Measurements from ENCODE around the gene ITPR2.
"Not testable (repeated sequence)": the region's sequence is repeated elsewhere in the genome, so short reads cannot be mapped to it uniquely, and the experiment has no call there.

The ITPR2 gene

DNA sequence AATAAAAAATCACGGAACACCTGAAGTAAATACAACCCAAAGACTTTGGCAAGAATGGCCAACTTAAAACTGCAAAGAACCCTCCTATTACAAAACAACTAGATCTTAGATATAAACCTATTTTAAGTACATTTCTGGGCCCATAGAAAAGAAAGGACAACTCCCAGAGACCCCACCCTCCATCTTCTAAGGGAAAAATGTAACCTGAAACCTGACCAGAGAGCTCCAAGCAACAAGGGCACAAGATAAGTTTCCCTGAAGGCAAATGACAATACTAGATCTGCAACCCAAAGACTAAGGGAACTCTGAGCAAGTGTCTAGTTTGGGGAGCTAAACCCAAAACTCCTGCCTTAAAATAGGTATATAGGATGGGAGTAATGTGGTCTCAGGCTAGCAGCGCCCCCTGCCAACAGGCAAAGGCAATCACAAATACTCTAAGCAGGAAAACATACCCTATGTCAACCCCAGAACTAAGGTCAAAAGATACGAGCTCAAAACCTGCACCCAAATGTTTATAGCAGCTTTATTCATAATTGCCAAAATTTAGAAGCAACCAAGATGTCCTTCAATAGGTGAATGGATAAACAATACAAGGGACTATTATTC, 218.9 kb downstream of the ITPR2 start:
- DNase-seq: no peak

DNA sequence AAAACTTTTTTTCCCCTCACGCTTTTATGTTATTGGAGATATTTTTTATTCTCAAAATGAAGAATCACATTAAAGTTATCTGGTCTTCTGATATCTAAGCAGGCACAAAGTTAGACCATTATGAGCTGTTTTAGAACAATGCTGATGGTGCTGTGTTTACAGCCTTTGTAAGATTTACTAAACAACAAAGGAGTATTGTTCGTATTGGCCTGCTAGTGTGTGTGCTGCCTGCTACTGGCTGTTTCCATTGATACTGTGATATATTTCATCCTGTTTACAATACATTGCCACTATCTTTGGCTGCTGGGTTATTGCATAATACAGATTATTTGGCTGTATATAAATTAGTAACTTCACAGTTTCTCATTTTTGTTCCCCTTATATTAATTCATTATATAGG, 220.8 kb downstream of the ITPR2 start:
- DNase-seq: no peak

DNA sequence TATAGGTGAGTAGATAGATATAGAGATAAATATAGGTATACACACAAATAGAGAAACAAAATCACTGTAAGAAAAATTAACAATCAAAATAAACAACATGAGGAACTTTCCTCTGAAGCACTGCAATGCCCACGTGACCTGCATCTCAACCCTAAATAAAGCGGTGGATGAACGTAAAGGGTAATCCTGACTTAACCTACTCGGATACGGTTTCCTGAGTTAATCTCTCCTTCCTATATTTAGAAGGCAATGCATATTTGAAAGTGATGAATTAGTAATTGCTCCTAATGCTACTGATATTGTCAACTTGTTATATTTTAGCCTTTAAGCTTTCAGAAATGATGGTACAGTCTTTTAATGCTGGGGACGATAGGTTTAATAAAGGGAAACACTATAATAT, 221.4 kb downstream of the ITPR2 start:
- no peak for DNase-seq

DNA sequence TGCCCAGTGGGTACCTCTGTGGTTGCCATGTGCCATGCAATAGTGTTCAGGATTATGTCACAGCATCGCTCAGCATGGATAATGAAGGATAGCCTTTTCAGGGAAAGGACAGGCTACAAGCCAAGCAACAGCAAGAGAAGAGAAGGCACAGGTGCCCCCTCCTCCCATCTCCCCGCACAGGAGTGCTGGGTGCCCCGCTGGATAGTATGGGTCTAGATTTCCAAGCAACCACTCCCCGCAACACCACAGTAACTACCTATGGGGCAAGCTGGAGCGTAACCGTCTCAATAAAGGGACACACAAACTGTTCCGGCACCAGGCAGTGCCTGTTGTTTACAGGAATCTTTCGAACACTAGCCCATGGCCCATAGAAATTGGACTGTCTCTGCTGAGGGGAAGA, 222.2 kb downstream of the ITPR2 start:
- no peak for DNase-seq

DNA sequence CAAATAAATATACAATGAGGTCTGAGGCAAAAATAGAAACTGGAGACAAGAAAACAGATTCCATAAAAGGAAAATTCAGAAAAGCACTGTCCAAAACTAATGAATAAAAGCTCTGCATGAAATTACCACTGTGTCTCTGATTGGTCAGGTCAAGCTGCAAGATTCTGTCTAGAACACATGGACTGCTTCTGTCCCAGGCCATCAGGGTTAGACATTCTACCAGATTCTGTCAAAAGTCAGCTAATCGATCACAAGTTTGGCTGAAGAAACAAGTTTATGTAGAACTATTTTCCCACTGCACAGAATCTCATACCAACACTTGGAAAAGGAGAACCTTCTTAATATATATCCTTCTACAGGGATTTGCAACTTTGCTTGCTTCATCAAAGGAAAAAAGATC, 223.0 kb downstream of the ITPR2 start:
- no peak for DNase-seq

DNA sequence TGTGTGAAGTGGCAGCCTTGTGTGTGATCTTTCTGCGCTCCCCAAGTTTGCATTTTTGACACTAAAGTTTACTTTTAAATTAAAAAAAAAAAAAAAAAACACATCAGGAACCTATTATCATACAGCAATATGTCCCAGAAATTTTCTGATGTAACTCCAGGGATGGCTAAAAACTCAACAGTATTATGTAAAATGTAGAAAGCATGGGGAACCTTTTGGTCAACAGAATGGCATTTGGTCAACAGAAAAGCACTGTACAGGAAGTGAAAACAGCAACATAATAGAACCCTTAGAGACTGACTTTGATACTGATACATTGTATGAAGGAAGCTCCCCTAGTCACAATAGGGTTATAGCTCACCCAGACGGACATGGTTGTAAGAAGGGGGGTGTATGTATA, 224.3 kb downstream of the ITPR2 start:
- DNase-seq: no peak

DNA sequence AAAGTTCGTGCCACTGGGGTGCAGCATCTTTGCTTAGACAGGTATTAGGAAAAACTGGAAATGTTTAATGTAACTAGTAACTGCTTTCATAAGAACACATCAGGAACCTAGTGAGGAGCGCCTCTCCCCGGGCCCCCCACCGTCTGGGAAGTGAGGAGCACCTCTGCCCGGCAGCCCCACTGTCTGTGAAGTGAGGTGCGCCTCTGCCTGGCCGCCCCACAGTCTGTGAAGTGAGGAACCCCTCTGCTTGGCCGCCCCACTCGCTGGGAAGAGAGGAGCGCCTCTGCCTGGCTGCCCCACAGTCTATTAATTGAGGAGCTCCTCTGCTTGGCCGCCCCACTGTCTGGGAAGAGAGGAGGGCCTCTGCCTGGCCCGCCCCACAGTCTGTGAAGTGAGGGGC, 224.7 kb downstream of the ITPR2 start:
- DNase-seq: no peak

DNA sequence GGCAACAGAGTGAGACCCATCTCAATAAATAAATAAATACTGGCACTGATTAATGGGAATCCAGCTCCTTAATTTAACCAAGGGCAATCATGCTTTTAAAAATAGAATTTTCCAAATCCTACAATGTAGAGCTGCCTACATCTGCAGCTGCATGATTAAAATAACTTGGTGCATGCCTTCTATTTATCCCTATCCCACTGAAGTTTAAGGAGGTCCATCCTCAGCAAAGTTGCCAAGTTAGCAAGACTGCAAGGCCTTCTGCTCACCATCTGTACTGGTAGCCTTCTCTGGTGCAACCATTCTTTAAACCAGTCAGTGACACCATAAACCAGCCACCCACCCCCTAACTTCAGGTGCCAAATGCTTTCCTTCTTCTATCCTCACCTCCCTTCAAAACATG, 226.1 kb downstream of the ITPR2 start:
- no peak for DNase-seq

DNA sequence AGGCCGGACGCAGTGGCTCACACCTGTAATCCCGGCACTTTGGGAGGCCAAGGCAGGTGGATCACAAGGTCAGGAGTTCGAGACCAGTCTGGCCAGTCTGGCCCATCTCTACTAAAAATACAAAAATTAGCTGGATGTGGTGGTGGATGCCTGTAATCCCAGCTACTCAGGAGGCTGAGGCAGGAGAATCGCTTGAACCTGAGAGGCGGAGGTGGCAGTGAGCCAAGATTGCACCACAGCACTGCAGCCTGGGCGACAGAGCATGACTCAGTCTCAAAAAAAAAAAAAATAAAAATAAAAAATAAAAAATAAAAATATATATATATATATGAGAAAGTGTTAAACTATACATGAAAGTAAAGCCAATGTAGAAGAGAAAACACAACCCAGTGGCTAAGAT, 228.2 kb downstream of the ITPR2 start:
- not testable (repeated sequence) for DNase-seq

DNA sequence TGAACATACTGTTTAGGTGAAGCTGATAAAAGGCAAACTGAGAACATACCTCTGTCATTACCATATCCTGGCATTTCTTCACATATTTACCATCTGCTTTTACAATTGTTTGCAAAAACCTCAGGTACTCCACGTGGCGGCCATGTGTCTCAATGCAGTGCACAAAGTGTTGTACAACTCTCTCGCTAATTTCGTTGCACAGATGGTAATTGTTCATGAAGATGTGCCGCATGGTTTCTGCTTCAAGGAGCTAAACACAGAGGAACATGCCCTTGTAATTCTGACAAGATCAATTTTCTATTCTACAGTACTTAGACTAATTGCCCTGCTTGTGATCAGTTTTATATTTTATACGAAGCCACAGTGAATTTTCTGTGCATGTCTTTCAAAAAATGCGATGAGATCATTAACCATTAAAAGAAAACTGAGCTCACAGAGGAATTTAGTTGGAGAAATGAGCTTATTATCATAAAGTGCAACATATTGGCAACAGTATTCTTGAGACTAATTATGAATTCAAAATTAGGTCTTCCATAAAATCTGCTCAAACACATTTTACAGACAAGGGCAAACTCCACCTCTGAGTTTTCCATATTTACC, 233.8 kb downstream of the ITPR2 start:
- peak; percentile 91 for DNase-seq

DNA sequence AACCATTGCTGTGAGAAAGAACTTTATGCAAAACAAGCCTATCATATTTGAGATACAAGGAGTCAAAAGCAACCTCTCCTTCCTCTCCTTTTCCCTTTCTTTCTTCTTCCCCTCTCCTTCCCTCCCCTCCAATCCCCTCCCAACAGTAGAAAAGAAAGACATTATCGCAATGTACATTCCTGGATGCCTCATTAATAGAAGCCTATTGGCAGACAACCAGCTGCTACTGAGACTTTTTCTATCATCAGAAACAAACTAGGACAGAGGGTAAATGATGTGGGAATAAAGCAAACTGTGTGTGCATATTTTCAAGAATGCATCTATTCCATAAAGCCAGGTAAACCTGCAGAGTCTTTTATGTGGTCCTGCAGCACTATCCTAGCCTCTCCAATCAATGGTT, 237.2 kb downstream of the ITPR2 start:
- no peak for DNase-seq

DNA sequence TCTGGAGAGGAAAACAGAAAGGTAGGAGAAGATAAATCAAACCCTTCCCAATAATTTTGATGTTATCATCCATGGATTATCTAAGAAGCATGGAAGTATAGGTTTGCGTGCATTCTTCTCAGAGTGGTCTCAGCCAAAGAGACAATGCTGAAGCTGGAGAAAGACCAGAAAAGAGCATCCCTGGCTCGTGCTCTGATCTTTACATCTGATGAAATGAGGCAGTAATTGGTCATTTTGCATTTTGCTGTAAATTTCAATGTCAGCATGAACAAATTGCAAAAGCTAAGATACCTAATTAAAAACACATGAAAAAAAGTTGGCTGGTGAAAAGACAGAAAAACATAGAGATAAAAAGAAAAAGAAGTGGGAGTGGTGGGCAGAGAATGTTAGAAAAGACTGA, 252.4 kb downstream of the ITPR2 start:
- DNase-seq: no peak

DNA sequence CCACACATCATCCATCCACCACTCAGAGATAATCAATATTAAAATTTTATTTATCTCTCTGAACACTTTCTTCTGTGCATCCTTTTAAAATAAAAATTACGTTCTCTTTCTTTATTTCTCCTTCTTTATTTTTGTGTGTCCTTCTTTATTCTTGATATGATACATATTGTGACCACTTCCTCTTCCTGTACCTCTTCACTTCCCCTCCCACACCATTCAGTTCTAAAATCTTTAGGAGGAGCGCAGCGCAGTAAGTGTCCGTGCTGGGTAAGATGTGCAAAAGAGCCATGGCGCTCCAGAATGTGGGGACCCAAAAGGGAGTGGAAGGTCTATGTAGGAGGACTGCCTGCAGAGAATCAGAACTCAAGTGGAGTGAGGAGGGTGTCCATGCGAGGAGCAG, 256.7 kb downstream of the ITPR2 start:
- no peak for DNase-seq

DNA sequence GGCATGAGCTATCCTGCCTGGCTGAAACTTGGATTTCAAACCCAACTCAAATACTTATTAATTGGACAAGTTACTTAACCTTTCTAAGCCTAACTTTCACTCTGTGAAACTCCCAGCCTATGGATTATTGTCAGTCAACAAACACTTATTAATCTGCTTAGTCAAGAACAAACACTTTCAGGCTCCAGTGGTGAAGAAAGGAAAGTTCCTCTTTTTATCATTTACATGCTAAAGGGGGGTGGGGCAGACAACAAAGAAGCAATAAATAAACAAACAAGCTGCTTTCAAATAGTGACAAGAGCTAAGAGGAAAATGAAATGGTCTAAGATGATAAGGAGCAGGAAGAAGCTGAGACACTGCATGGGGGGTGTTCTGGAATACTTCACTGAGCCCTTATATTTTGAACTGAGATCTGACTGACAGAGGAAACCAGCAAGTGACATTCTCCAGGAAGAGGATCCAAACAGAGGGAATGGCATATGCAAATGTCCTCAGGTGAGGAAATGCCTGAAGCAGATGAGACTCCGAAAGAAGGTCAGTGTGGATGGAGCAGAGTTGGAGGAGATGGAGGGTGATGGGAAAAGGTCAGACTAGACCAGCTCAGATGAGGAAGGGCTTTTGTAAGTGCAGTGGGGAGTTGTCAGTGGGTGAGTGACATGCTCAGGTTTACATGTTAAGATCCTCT, 259.6 kb downstream of the ITPR2 start:
- no peak for DNase-seq

DNA sequence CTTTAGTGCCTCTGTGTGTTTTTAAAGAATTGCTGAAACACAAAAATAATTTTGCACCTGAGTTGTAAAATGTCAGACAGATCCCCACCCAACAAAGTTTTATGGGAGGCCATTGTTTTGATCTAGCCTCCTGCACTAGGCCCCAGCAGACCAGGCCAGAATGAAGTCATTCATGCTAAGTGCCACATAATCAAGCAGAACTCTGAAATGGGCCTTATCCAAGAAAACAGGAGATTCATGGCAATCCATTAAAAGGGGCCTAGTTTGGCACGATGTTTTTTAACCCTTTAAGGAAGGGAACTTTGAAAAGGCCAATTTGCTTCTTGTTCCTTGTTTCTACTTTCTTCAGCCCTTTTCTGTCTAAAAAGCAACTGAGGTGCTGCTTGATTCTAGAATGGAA, 260.9 kb downstream of the ITPR2 start:
- no peak for DNase-seq

DNA sequence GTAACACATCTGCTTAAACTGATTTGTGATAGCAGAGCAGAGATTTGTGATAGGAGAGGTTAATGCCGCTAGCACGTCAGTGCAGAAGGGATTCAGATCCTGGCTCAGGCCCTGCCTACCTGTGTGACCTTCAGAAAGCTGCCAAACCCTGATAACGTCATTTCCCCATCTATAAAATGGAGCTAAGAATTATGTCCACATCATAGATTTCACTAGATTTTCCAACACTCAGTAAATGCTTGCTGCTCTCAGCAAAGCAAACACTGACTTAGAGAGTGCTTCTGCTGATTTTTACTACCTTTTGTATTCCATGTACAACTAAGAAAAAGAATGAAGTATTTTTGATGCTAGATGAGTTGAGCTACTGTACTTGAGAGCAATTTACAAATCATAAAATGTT, 261.4 kb downstream of the ITPR2 start:
- DNase-seq: no peak

DNA sequence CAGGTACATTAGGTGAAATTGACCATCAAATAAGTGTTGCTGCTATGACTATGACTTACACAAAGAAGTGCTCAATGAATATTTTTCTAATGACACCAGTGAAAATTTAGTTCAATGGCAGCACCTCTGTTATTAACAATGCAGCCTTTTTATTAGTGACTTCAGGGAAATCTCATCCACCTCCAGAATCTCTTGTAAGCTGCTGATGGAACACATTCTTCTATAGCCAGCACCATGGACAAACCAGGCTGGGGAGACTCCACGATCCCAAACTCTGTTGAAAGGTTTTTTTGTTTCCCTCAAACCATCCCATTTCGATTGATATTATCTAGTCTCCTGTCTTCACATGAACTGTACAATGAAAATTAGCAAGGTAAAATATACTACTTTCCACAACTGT, 265.9 kb downstream of the ITPR2 start:
- DNase-seq: no peak

DNA sequence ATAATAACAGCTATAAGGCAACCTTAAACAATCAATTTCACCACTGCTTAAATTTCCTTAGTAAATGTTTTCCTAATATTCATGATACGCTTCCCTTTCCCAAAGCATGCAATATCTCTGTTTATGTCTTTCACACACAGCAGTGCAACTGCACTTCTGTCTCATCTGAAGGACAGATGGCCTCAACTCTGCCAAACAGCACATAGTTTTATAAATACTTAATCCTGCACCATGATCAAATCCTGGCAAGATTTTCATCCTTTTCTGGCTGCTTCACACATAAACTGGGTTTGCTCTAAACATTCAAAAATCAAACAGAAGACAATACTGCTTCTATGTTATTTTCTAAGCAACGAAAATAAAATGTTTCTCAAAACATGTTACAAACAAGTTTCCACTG, 266.3 kb downstream of the ITPR2 start:
- no peak for DNase-seq

DNA sequence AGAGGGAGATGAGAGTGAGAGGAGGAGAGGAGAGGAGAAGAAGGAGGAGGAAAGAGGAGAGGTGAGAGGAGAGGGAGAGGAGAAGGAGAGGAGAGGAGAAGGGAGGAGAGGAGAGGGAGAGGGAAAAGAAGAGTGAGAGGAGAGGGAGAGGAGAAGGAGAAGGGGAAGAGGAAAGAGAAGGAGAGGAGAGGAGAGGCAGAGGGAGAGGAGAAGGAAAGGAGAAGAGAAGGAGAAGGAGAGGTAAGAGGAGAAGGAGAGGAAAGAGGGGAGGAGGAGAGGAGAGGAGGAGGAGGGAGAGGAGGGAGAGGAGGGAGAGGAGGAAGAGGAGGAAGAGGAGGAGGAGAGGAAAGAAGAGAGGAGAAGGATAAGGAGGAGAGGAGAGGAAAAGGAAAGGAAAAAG, 266.8 kb downstream of the ITPR2 start:
- DNase-seq: no peak

DNA sequence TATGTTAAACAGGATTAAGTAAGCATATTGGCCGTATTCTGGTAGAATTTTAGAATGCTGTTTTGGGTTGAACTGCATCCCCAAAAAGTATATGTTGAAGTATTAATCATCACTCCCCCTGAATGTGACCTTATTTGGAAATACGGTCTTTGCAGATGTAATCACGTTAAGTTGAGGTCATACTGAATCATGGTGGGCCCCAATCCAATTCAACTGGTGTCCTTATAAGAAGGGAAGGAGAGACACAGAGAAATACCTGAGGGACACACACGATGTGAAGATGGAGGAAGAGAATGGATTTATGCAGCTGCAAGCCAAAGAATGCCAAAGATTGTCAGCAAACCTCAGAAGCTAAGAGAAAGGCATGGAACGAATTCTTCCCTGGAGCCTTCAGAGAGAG, 268.6 kb downstream of the ITPR2 start:
- no peak for DNase-seq

DNA sequence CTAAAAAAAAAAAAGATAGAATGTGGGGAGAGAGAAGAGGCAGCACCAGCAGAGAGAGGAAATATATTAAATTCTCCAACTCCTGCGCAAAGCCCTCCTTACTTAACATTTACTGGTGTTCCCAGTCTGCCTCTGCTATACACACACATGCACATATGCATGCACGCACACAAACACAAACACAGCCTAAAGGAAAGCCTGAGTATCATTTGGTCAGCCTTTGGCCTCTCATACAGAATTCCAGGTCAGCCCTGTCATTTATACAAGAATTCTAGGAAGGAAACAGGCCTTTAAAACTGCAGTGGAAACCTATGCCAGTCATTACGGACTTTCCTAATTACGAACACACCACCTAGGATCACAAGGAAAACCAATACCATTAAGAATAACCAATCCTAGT, 269.4 kb downstream of the ITPR2 start:
- no peak for DNase-seq

DNA sequence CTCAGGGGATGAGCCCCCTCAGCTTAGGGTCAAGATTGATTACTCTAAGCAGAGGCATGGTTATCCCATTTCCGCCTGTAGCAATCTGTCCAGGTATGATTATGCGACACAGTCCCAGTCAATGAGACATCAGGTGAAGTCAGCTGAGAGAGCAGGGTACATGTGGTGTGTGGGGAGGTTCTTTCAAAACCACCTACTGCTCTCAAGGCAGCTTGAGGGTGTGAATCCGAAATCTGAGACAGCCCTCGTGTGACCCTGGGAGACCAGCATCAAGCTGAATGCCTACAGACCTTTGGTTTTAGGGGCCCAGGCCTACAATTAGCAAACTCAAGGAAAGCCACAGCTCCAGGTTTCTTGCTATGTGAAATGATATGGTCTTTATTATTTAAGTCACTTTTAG, 275.7 kb downstream of the ITPR2 start:
- DNase-seq: no peak

DNA sequence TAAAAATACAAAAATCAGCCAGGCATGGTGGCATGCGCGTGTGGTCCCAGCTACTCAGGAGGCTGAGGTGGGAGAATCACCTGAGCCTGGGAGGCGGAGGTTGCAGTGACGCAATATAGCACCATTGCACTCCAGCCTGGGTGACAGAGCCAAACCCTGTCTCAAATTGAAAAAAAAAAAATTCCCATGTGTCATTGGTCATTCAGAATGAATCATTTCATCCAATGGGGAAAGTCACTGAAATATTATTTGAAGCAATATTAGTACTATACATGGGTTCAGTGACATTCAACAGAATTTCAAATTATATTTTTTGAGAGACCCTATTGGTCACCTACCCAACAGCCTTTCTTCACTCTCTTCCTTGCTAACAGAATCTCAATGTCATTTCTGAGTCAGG, 276.1 kb downstream of the ITPR2 start:
- DNase-seq: no peak

DNA sequence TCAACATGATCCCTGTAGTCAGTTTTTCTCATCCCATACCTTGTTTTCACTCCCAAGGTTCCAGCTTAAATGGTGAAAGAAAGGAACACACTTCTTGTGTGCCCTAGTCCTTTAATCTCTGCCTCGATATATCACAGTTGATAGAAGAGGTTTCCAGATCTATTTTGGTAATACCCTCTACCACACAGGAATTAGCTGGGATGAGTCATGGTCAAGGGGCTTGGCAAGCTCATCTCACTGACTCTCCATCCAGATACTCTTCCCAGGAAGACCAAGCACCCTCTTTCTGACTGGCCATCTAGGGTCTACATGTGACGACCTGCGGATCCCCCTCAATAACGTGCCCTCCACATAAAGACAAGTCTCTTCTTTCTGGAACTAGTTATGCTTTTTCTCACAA, 277.9 kb downstream of the ITPR2 start:
- DNase-seq: no peak

DNA sequence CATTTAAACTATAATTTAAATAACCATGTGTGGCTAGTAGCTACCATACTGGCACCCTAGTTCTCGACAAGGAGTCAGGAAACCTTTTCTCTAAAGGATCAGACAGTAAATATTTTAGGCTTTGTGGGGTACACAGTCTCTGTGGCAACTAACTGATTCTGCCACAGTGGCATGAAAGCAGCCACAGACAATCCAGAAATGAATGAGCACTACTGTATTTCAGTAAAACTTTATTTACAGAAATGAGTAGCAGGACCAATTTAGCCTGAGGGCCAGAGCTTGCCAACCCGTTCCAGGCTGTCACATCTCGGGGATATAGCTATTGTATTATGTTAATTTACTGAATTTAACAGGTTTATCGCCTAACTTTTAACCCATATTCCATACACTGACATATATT, 278.7 kb downstream of the ITPR2 start:
- no peak for DNase-seq

Data from NCI-H2171 treated with DMSO at 0.1 percent for 48 hours (cell line).